Measurements from ENCODE around the gene TUBB4B.
A peak's percentile ranks its signal among the peaks of the same experiment; 100 is the strongest.

Gene TUBB4B

DNA sequence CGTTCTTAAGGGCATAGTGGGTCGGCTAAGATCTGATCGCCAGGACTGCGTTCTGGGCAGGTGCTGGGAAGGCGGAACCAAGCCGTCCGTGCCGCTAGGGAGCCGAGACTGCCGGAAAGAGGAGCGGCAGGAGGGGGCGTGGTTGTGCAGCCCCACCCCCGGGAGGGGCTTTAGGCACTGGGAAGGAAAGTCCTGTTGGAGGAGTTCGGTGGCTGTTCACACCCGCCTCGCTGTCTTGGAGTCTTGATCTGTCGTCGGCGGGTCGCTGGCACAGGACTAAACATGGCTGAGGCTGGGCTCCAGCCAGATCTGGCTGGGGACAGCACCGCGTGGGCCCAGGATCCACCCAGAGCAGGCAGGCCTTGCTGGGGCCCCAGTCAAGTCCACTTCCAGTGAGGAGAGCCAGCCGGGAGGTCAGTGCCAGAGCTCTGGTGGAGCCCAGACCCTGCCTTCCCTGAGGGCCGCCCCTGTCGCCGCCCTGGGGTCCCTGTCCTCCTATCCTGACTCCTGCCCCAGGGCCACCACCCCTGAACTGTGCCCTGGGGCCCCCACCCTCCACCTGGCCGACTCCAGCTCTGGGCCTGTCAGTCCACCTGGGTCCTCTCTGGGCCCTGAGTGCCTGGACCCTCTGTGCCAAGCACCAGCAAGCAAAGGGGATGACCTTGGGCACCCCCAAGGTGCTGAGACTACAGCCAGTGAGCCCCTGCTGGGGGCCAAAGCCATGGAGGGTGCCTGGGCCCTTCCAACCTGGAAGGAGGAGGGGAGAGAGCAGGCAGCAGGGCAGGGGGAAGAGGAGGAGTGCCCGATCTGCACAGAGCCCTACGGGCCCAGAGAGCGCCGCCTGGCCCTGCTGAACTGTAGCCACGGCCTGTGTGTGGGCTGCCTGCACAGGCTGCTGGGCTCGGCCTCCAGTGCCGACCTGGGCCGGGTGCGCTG is 23.5 kb upstream of the TUBB4B start:
- Histone ChIP-seq H3K9me3 (no peaks in the 10 kb centered on the region), H4K20me1 (peaks cover 8% of the 10 kb centered on the region; the same call in 1 of the 2 replicates), H3K36me3 (peaks cover 68% of the 10 kb centered on the region), H3K4me2 (peak overlapping the region; percentile 64), H3K27me3 (no peaks in the 10 kb centered on the region), H3K9ac (peak overlapping the region; percentile 65), H3K4me1 (peaks cover 28% of the 10 kb centered on the region), H3K4me3 (peak overlapping the region; percentile 19; the same call in 1 of the 2 replicates), H3K27ac (peak overlapping the region; percentile 63)
- no peak for TF ChIP-seq Cebpa-rat (IDR thresholded peaks at IDR 0.05)

DNA sequence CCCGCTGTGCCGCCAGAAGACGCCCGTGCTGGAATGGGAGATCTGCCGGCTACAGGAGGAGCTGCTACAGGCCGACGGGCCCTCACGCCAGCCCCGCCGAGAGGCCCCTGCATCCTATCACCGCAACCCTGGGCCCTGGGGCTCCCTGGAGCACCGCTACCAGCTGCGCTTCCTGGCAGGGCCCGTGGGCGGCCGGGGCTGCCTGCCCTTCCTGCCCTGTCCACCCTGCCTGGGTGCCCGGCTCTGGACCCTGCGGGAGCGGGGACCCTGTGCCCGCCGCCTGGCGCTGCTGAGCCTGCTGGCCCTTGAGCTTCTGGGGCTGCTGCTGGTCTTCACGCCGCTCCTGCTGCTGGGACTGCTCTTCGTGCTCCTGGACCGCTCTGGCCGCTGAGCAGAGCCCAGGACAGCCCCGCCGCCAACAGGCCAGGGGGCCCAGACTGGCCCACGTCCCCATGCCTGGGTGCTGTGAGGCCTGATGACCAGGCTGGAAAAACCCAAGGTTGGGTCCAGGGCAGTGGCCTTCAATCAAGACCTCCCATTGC is 22.8 kb upstream of the TUBB4B start:
- peaks cover 63% of the 10 kb centered on the region for H3K36me3 ChIP-seq
- no peak overlapping the region for H3K9ac ChIP-seq
- H3K27me3 ChIP-seq = no peaks in the 10 kb centered on the region
- H3K9me3 ChIP-seq = no peaks in the 10 kb centered on the region
- 0 out of 2 replicates have a peak overlapping the region, but pooled peaks have one; percentile 63 for H3K27ac ChIP-seq
- TF ChIP-seq Cebpa-rat (IDR thresholded peaks at IDR 0.05) = no peak
- H3K4me3 ChIP-seq = no peak overlapping the region
- peak overlapping the region; percentile 64; the same call in 1 of the 2 replicates for H3K4me2 ChIP-seq
- H4K20me1 ChIP-seq = peaks cover 8% of the 10 kb centered on the region; the same call in 1 of the 2 replicates
- H3K4me1 ChIP-seq = peaks cover 33% of the 10 kb centered on the region

DNA sequence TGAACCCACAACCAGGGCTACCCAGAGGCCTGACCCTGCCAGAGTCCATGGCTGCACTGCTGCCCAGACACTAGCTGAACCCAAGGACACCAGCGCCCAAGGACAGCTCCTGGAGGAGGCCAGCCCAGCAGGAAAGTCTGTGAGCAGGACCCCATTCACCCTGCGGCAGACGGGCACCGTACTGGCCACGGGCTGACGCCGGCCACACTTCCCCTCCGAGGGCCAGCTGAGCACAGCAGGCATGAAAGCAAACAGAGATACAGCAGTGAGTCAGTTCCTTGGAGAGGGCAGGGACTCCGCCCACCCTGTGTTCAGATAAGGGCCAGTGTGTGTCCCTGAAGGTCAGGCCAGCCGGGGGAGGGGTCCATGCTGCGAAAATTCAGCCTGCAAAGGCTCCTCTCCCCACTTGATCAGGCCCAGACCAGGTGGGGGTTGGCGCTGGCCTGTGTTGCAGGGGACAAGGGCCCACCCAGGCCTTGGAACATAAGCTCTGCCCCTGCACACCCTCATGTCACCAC is 22.3 kb upstream of the TUBB4B start:
- Histone ChIP-seq H3K27me3 (no peaks in the 10 kb centered on the region), H3K27ac (no peak overlapping the region), H3K4me1 (peaks cover 35% of the 10 kb centered on the region), H4K20me1 (peaks cover 8% of the 10 kb centered on the region; the same call in 1 of the 2 replicates), H3K9ac (no peak overlapping the region), H3K9me3 (no peaks in the 10 kb centered on the region), H3K4me3 (no peak overlapping the region), H3K4me2 (no peak overlapping the region), H3K36me3 (peaks cover 58% of the 10 kb centered on the region)
- TF ChIP-seq Cebpa-rat (IDR thresholded peaks at IDR 0.05) = no peak

DNA sequence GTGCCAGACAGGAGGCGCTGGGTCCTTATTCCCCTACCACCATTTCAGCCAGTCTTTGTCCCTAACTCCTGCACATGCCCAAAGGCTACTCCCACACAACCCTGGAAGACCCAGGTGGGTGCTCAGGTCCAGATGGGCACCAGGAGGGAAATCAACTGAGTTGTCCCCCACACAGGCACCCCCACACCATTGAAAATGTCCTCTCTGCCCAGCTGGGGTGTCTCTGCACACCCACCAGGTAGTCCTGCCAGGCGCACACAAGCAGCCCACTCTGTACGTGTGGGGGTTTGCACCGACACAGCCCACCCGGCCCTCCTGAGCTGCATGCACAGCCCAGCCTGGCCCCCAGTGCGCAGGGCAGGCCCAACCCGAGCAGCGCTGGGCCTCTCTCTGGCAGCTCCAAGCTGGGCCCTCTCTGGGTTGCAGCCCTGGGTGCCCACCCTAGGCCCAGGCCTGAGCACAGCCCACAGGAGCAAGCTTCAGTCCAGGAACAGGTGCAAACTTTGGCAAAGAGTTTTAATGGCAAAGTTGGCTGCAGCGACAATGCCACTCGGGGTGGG is 21.2 kb upstream of the TUBB4B start:
- Histone ChIP-seq H3K4me2 (no peak overlapping the region), H3K4me1 (peaks cover 45% of the 10 kb centered on the region), H3K9me3 (no peaks in the 10 kb centered on the region), H3K4me3 (no peak overlapping the region), H3K27ac (no peak overlapping the region), H3K27me3 (no peaks in the 10 kb centered on the region), H3K9ac (0 out of 2 replicates have a peak overlapping the region, but pooled peaks have one; percentile 34), H4K20me1 (peaks cover 8% of the 10 kb centered on the region; the same call in 1 of the 2 replicates), H3K36me3 (peaks cover 47% of the 10 kb centered on the region)
- TF ChIP-seq Cebpa-rat (IDR thresholded peaks at IDR 0.05) = no peak

DNA sequence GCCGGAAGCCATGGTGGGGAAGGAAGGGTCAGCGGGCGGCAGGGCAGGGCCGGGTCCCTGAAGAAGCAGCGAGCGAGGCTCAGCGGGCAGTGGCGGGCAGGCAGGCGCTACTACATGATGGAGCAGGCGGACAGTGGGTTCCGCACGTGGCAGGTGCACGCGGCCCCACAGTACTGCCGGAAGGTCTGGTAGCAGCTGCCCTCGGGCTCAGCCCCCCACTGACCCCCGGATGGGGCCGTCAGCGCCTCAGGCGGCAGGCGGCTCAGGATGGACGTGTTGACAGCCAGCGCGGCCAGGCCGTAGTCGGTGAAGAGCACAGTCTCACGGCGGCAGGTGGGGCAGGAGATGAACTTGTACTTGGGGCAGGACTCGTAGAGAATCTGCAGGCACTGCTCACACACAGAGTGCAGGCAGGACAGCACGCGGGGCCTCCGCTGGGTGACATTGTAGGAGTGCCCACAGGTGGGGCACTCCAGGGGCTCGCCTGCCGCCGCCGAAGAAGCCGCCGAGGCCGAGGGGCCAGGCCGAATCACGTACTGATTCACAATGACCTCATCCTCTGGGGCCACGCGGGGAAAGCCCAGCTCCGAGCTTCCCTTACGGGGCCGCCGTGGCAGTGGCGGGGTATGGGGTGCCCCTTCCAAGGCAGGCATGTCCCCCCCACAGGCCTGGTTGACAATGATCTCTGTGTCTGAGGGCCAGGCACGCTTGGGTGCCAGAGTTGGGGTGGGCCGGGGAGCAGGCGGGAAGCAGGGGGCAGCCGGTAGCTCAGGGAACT is 20.6 kb upstream of the TUBB4B start:
- Histone ChIP-seq H3K4me3 (no peak overlapping the region), H3K27me3 (no peaks in the 10 kb centered on the region), H3K36me3 (peaks cover 41% of the 10 kb centered on the region), H3K27ac (no peak overlapping the region), H3K9ac (no peak overlapping the region), H3K9me3 (no peaks in the 10 kb centered on the region), H3K4me1 (peaks cover 52% of the 10 kb centered on the region), H3K4me2 (no peak overlapping the region), H4K20me1 (peaks cover 8% of the 10 kb centered on the region; the same call in 1 of the 2 replicates)
- no peak for TF ChIP-seq Cebpa-rat (IDR thresholded peaks at IDR 0.05)

DNA sequence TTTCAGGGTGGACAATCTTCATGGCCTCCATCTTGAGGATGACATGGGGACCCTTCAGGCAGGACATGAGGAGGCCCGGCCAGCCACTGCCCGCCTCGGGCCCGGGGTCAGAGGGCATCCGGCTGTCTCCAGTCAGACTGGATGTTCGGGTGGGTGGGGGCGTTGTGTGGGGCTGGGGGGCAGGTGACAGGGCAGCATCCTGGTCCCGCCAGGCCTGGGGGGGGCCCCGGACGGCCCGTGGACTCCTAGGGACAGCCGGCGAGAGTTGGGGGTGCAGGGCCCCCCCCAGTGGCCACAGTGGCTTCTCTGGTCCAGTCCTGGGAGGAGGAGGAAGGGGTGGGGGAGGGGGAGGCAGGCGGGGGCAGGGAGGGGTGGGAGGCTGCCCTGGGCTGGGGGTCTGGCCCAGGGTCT is 20.0 kb upstream of the TUBB4B start:
- peaks cover 56% of the 10 kb centered on the region for H3K4me1 ChIP-seq
- H3K4me2 ChIP-seq = peak overlapping the region; percentile 100
- H3K4me3 ChIP-seq = peak overlapping the region; percentile 84
- no peak overlapping the region for H3K9ac ChIP-seq
- peaks cover 35% of the 10 kb centered on the region for H3K36me3 ChIP-seq
- H4K20me1 ChIP-seq = peaks cover 8% of the 10 kb centered on the region; the same call in 1 of the 2 replicates
- H3K9me3 ChIP-seq = no peaks in the 10 kb centered on the region
- no peak for TF ChIP-seq Cebpa-rat (IDR thresholded peaks at IDR 0.05)
- H3K27me3 ChIP-seq = no peaks in the 10 kb centered on the region
- H3K27ac ChIP-seq = no peak overlapping the region

DNA sequence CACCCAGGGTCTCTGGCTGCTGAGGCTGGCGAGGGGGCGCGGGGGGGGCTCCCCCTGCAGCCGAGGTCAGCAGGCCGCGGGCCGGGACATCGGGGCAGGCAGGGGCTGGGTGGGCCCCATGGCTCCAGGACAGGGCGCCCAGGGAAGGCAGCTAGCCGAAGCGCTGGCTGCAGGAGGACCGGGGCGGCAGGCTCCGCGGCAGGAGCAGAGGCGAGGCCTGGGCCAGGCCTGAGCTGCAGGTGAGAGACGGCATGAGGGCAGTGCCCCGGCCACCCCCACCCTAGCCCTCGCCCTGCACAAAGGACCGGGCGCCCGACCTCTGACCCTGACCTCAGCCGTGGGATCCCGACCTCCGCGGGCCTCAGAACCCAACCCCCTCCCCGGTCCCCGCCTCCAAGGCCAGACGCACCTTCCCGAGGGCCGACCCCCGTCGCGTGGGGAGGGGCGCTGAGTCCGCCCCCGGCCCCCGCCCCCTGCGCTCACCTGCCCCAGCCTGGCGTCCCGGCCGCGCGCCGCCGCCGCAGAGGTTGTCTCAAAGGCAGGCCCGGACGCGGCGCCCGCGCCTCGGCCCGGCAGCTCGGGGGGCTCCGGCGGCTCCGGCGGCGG is 19.5 kb upstream of the TUBB4B start:
- peak overlapping the region; percentile 85 for H3K27ac ChIP-seq
- peak overlapping the region; percentile 83 for H3K9ac ChIP-seq

DNA sequence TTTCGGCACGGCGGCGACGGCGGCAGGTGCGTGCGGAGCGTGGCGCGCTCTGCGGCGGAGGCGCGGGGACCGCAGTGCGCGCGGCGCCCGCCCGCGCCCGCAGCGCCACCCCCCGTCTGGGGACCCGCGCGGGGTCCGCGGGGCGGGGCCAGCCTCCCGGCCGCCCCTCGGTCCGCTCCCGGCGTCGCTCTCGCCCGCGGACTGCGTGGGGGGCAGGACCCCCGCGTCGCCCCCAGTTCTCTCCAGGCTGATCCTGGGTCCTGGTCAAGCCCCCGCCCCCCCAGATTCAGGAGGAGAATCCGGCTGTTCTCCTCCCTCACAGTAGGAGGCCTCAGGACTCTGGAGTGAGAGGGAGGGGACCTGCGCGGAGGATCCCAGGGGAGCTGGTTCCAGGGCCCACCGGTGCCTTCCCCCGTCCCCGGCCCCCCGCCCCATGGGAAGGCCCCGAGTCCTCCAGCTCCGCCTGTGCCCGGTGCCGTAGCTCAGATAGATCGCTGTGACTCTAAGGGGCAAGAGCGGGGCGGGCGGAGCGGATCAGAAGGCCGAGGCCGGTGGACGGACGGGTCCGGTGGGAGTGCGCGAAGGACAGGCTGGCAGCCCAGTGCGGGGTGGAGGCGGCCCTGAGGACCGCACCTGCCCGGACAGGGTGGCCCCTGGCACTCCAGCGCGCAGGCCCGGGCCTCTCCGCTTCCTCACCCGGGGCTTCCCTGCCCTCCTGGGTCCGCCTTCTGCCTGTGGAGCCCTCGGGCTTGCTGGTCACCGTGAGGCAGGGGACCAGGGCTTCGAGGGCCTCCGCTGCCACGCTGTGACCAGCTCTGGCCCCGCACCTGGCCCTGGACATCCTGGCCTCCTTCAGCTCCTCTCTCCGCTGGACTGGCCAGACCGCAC is 18.7 kb upstream of the TUBB4B start, which contains the start of gene RNF208:
Gene RNF208, minus strand, starts transcription at position 51 of the 888 bp plus-strand sequence. CDS start 1,028 bp downstream, outside the sequence.
- Histone ChIP-seq H3K36me3 (peaks cover 28% of the 10 kb centered on the region), H3K27me3 (no peaks in the 10 kb centered on the region), H3K4me1 (peaks cover 48% of the 10 kb centered on the region), H3K9me3 (no peaks in the 10 kb centered on the region), H3K4me3 (peak within 1 kb of the TSS; percentile 84), H4K20me1 (peaks cover 8% of the 10 kb centered on the region; the same call in 1 of the 2 replicates), H3K9ac (peak within 1 kb of the TSS; percentile 83), H3K4me2 (peak within 1 kb of the TSS; percentile 100), H3K27ac (peak within 1 kb of the TSS; percentile 85)
- TF ChIP-seq Cebpa-rat (IDR thresholded peaks at IDR 0.05) = no peak

More for the DNA sequence above, 19.5 kb upstream of the TUBB4B start:
- Histone ChIP-seq H3K4me3 (peak overlapping the region; percentile 84), H4K20me1 (peaks cover 8% of the 10 kb centered on the region; the same call in 1 of the 2 replicates), H3K9me3 (no peaks in the 10 kb centered on the region), H3K4me2 (peak overlapping the region; percentile 100), H3K36me3 (peaks cover 30% of the 10 kb centered on the region), H3K27me3 (no peaks in the 10 kb centered on the region), H3K4me1 (peaks cover 51% of the 10 kb centered on the region)
- TF ChIP-seq Cebpa-rat (IDR thresholded peaks at IDR 0.05) = no peak
